ENCODE results near the gene CHMP3. TPM values are rescaled to one million over a fixed set of nuclear protein-coding genes. Genes with fewer than 3 reads are reported as not detected.
A peak's percentile ranks its signal among the peaks of the same experiment; 100 is the strongest.

Gene CHMP3
- total and polyA plus RNA-seq, 2 of the 13 experiments (the other 11 are each of a cell fraction or from before 2014, with no cell fraction given) = 64.1 to 114 TPM

- TF ChIP-seq TARDBP (CRISPR knock-in tag; IDR thresholded peaks at IDR 0.05) (0 out of 2 replicates have a peak, but pooled peaks have one; percentile 50), TAF15 (IDR thresholded peaks at IDR 0.05; ENCODE audit: low read depth, low read length, poor library complexity, severe bottlenecking) (no peak), SMARCC2 (IDR thresholded peaks at IDR 0.05) (no peak), ZBTB7B (CRISPR knock-in tag; IDR thresholded peaks at IDR 0.05) (peak; percentile 54; the same call in 1 of the 2 replicates), ZFP36 (IDR thresholded peaks at IDR 0.05; ENCODE audit: borderline replicate concordance, low read depth, low read length, partially characterized antibody) (no peak), ZNF792 (CRISPR knock-in tag; IDR thresholded peaks at IDR 0.05) (peak; percentile 59), ZNF740 (CRISPR knock-in tag; IDR thresholded peaks at IDR 0.05) (no peak), DPF2 (CRISPR knock-in tag; IDR thresholded peaks at IDR 0.05; ENCODE audit: borderline replicate concordance, low read depth) (no peak; the same call in 1 of the 2 replicates), DBP (CRISPR knock-in tag; IDR thresholded peaks at IDR 0.05; ENCODE audit: not compliant biosample characterization) (no peak), FOXA3 (CRISPR knock-in tag; IDR thresholded peaks at IDR 0.05) (peak; percentile 94), SETDB1 (CRISPR knock-in tag; IDR thresholded peaks at IDR 0.05; ENCODE audit: borderline replicate concordance) (peak; percentile 91; the same call in 1 of the 2 replicates), ZNF788 (CRISPR knock-in tag; IDR thresholded peaks at IDR 0.05; ENCODE audit: borderline replicate concordance) (peak; percentile 28; the same call in 1 of the 2 replicates), TGIF2 (CRISPR knock-in tag; IDR thresholded peaks at IDR 0.05) (no peak), ZNF33B (CRISPR knock-in tag; IDR thresholded peaks at IDR 0.05) (no peak), ZSCAN30 (CRISPR knock-in tag; IDR thresholded peaks at IDR 0.05) (no peak), PAF1 (CRISPR knock-in tag; IDR thresholded peaks at IDR 0.05) (no peak), ZNF350 (CRISPR knock-in tag; IDR thresholded peaks at IDR 0.05; ENCODE audit: borderline replicate concordance, low read depth) (peak; percentile 57; the same call in 1 of the 2 replicates), ATF1 (CRISPR knock-in tag; IDR thresholded peaks at IDR 0.05) (no peak), ZNF570 (CRISPR knock-in tag; IDR thresholded peaks at IDR 0.05; ENCODE audit: borderline replicate concordance) (no peak), MAX (IDR thresholded peaks at IDR 0.05) (no peak), ZFP36L2 (CRISPR knock-in tag; IDR thresholded peaks at IDR 0.05) (no peak), EHMT2 (IDR thresholded peaks at IDR 0.05; ENCODE audit: borderline replicate concordance, low read depth, low read length) (no peak), CHCHD3 (CRISPR knock-in tag; IDR thresholded peaks at IDR 0.05) (no peak), PAXIP1 (CRISPR knock-in tag; conservative IDR thresholded peaks at IDR 0.05) (peak; percentile 59), CBFB (CRISPR knock-in tag; IDR thresholded peaks at IDR 0.05) (peak; percentile 87), ZNF441 (CRISPR knock-in tag; IDR thresholded peaks at IDR 0.05; ENCODE audit: borderline replicate concordance) (no peak), GFI1 (CRISPR knock-in tag; IDR thresholded peaks at IDR 0.05; ENCODE audit: borderline replicate concordance) (peak; percentile 70; the same call in 1 of the 2 replicates), REPIN1 (CRISPR knock-in tag; IDR thresholded peaks at IDR 0.05; ENCODE audit: borderline replicate concordance, low read depth) (no peak), ZNF556 (CRISPR knock-in tag; IDR thresholded peaks at IDR 0.05; ENCODE audit: borderline replicate concordance) (no peak)
Measured at GRCh38 chr2:86556508-86556907, 6.7 kb downstream of the CHMP3 start (continued).

All from HepG2 (cell line).